NCI-H524 treated with DMSO at 0.1 percent for 48 hours (cell line): ENCODE measurements around the gene ZNF365.
"Not testable (repeated sequence)": the region's sequence is repeated elsewhere in the genome, so short reads cannot be mapped to it uniquely, and the experiment has no call there.

Experiments used
- DNase-seq: peaks from one replicate; lab custom pipeline; 2025; lab: John Stamatoyannopoulos, UW

ZNF365 gene

GRCh38 chr10:62377966-62378365, 3.8 kb downstream of the ZNF365 start:
- no peak for DNase-seq

- not testable (repeated sequence) for DNase-seq
Measured at GRCh38 chr10:62378877-62379276, 4.7 kb downstream of the ZNF365 start.

- no peak for DNase-seq
Measured at GRCh38 chr10:62379394-62379793, 5.2 kb downstream of the ZNF365 start.

- no peak for DNase-seq
Measured at GRCh38 chr10:62380016-62380415, 5.8 kb downstream of the ZNF365 start.

GRCh38 chr10:62381385-62382102, 7.4 kb downstream of the ZNF365 start:
- DNase-seq = no peak

- no peak for DNase-seq
Measured at GRCh38 chr10:62382831-62383230, 8.7 kb downstream of the ZNF365 start.

- DNase-seq = no peak
Measured at GRCh38 chr10:62384057-62384446, 9.9 kb downstream of the ZNF365 start.

- DNase-seq = no peak
Measured at GRCh38 chr10:62384447-62385081, 10.4 kb downstream of the ZNF365 start.

- no peak for DNase-seq
Measured at GRCh38 chr10:62386356-62387320, 12.5 kb downstream of the ZNF365 start.

- no peak for DNase-seq
Measured at GRCh38 chr10:62388328-62388727, 14.2 kb downstream of the ZNF365 start.

GRCh38 chr10:62390497-62391176, 16.5 kb downstream of the ZNF365 start:
- DNase-seq = no peak

GRCh38 chr10:62393237-62393636, 19.1 kb downstream of the ZNF365 start:
- DNase-seq = no peak

GRCh38 chr10:62394556-62395018, 20.4 kb downstream of the ZNF365 start:
- no peak for DNase-seq

- DNase-seq = no peak
Measured at GRCh38 chr10:62395892-62396291, 21.7 kb downstream of the ZNF365 start.

- DNase-seq = no peak
Measured at GRCh38 chr10:62396864-62397263, 22.7 kb downstream of the ZNF365 start.

- DNase-seq = no peak
Measured at GRCh38 chr10:62399211-62399610, 25.0 kb downstream of the ZNF365 start.

- DNase-seq = no peak
Measured at GRCh38 chr10:62402508-62402907, 28.3 kb downstream of the ZNF365 start.

GRCh38 chr10:62410528-62410927, 36.4 kb downstream of the ZNF365 start:
- DNase-seq = not testable (repeated sequence)

- not testable (repeated sequence) for DNase-seq
Measured at GRCh38 chr10:62410934-62411333, 36.8 kb downstream of the ZNF365 start.

- DNase-seq = no peak
Measured at GRCh38 chr10:62413048-62413447, 38.9 kb downstream of the ZNF365 start.

- no peak for DNase-seq
Measured at GRCh38 chr10:62413652-62414051, 39.5 kb downstream of the ZNF365 start.

- DNase-seq = no peak
Measured at GRCh38 chr10:62414359-62414758, 40.2 kb downstream of the ZNF365 start.
